GM19193 (cell line): ENCODE data around the gene KRTAP10-9.
"Not testable (repeated sequence)": the region's sequence is repeated elsewhere in the genome, so short reads cannot be mapped to it uniquely, and the experiment has no call there.

Experiments
- POLR2A ChIP-seq: IDR thresholded peaks from 4 replicates; pipeline ENCODE4 v1.6.1; 2011; ENCODE audit not compliant: insufficient read depth, insufficient read length; ENCODE audit errors: extremely low read depth

KRTAP10-9 gene

DNA sequence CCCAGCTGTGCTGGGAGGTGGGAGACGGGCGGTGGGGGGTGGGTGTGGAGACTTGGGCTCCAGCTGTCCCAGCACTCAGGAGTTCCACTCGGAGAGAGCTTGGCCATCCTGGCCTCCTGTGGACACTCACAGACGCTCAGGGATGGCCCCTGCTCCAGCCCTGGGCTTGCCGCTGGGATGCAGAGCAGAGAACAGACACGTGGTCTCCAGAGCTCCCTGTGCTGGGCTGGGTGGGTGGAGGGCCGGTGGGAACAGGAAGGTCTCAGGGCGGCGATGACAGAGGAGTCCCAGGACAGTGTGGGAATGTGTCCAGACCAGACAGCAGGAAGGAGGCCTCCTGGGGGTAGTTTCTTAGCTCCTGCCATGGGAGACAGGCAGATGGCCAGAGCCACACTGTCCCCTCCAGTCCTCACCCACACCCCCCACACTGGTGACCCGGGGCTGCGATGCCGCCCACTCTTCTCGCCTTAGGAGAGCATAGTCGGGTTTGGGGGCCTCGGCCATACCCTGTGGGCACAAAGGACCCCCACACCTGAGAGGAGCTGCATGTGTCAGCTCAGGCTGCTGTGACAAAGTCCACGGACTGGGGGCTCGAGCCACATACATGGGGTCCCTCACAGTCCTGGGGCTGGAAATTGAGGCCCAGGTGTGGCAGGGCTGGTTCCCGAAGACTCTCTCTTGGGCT, 2.0 kb downstream of the KRTAP10-9 start:
- TF ChIP-seq POLR2A: no peak

DNA sequence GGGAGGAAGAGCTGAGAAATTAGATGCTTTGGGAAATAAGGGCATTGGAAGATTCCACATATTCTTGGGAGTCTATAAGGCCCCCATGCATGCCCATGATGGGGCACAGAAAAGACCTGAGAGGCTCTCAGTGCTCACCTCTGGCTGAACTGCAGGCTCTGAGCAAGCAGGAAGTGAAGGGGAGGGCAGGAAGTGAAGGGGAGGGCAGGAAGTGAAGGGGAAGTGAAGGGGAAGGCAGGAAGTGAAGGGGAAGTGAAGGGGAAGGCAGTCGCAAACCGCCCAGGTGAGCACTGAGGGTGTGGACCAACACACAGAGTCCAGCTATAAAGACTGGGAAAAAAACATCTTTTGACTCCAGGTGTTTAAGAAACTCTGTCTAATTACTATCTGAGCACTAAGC, 3.5 kb downstream of the KRTAP10-9 start:
- TF ChIP-seq POLR2A: no peak

DNA sequence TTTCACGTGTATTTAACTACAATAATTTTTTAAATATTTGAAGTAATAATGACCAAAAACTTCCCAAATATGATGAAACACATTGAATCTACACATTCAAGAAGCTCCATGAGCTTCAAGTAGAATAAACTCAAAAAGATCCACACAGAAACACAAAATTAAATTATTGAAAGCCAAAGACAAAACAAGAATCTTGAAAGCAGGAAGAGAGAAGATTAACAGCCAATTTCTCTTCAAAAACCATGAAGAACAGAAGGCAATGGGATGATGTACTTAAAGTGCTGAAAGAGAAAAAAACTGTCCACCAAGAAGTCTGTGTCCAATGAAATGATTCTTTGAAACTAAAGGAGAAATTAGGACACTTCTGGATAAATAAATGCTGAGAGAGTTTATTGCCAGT, 5.2 kb downstream of the KRTAP10-9 start:
- TF ChIP-seq POLR2A: no peak

DNA sequence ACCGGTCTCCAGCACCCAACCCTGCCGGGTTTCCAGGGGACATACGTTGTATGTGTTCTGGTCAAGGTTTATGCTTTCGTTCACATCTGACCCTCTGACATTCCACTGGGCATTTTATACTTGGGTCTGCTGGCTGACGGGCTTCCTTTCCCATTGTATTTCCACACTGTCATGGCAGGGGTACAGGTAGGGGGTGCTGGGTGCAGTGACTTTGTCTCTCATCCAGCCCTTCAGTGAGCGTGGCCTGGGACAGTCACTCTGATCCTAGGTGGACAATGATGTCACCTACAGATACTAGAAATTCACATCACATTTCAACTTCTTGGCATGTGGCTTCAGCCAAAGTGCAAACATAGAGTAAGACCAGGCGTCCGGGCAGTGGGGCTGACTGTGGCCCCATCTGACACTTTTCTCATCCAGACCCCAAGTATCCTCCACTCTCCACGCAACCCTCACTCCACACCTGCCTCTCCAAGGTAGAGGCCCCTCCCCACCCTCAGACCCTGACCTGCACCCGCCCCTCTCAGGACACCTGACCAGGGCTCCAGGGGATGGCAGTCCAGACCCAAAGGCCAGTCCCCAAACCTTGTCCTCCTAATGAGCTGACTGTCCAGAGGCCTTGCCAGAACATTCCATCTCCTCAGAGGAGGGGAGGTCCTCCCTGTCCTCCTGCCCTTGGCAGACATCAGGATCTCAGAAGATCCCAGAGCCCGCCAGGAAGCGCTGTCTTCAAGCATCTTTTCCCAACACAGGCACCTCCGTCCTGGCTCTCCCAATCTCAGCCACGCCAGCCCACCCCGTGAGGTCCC, 9.5 kb downstream of the KRTAP10-9 start:
- no peak for TF ChIP-seq POLR2A

DNA sequence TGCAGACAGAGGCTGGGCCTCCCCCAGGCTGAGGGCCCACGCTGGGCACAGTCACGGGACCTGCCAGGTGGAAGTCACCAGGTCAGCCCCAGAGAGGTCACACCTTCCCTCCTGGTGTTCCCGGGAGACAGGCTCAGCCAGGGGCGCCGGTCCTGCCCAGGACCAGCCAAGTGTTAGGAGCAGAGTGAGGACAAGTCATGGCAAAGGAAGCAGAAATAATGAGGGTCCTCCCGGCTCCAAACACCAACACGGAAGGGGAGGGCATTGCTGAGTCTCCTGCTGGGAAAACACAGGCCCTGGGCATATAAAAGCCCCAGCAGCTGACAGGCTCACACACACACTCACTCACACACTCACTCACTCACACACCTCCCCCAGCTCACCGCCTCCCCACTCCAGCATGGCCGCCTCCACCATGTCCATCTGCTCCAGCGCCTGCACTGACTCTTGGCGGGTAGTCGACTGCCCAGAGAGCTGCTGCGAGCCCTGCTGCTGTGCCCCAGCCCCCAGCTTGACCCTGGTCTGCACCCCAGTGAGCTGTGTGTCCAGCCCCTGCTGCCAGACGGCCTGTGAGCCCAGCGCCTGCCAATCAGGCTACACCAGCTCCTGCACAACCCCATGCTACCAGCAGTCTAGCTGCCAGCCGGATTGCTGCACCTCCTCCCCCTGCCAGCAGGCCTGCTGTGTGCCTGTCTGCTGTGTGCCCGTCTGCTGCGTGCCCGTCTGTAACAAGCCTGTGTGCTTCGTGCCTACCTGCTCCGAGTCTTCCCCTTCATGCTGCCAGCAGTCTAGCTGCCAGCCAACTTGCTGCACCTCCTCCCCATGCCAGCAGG, 10.3 kb downstream of the KRTAP10-9 start, which contains the start of gene KRTAP10-10:
TSS of gene KRTAP10-10 (plus strand) at position 339 of the 833 bp plus-strand sequence. CDS start at position 401, 62 bp downstream.
- no peak for TF ChIP-seq POLR2A

DNA sequence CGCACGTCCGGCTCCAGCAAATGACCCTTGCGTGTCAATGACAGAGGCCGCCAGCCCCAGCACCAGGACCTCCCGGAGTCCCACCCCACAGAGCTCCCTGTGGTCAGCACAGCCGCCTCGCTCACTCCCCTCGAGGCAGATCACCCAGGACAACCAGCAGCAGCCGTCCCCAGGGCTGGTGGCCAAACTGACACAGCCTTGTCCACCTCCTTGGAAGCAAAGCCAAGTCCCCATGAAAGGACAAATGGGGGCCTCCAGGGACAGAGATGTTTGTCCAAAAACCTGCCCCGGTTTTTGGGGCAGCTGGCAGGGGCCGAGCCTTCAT, 12.4 kb downstream of the KRTAP10-9 start:
- TF ChIP-seq POLR2A: no peak

DNA sequence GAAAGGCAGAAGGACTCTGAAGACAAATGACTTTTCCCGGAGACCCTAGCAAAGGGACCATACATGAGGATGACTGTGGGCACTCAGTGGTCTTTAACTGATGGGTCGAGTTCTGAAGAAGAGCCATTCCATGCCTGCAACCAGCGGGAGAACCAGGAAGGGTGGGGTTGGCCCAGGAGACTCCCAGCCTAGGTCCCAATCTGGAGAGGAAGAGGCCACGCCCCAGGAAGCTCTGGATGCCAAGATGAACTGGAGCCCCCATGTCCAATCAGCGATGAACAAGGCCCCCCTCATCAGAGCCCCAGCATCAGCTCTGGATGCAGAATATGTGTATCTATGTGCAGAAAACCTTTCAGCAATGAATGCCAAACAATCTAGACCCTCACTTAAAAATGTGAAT, 13.9 kb downstream of the KRTAP10-9 start:
- no peak for TF ChIP-seq POLR2A

DNA sequence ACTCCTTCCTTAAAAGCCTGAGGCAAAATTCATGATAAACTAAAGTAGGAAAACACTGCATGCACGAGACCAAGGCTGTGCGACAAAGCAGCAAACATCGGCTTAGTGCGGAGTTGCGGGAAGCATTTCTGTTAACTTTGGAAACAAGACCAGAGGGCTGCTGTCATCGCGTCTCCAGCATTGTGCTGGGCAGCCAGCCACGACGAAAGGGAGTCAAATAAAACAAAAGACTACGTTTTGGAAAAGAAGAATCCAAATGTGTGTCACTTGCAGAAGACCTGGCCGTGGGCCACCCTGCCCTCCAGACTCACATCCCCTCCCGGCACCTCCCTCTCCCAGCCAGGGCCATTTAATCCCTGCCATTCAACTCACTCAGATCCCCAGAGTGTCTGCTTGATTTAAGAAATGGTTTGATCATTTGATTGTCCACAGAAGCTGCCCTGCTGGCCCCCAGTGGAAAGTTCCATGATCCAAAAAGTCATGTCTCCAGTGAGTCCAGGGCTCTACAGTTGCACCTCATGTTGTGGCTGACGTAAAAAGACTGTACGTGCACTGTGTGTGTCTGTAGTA, 16.9 kb downstream of the KRTAP10-9 start:
- TF ChIP-seq POLR2A: no peak

DNA sequence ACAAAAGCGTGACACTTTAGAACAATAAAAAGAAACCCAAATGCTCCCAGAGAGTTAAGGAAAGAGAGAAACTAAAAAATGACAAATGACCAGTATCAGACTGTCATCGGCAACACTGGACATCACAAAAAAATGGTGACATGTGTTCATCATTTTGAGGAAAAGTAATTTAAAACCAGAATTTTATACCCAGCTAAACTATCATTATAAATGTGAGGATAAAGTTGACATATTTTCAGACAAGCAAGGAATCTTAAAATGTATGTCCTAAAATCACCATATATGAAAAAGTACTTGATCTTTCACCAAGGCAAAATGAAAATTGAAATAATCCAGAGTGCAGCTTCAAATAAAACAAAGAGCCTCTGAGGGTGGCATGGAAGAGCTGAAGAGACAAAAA, 18.0 kb downstream of the KRTAP10-9 start:
- TF ChIP-seq POLR2A: no peak

DNA sequence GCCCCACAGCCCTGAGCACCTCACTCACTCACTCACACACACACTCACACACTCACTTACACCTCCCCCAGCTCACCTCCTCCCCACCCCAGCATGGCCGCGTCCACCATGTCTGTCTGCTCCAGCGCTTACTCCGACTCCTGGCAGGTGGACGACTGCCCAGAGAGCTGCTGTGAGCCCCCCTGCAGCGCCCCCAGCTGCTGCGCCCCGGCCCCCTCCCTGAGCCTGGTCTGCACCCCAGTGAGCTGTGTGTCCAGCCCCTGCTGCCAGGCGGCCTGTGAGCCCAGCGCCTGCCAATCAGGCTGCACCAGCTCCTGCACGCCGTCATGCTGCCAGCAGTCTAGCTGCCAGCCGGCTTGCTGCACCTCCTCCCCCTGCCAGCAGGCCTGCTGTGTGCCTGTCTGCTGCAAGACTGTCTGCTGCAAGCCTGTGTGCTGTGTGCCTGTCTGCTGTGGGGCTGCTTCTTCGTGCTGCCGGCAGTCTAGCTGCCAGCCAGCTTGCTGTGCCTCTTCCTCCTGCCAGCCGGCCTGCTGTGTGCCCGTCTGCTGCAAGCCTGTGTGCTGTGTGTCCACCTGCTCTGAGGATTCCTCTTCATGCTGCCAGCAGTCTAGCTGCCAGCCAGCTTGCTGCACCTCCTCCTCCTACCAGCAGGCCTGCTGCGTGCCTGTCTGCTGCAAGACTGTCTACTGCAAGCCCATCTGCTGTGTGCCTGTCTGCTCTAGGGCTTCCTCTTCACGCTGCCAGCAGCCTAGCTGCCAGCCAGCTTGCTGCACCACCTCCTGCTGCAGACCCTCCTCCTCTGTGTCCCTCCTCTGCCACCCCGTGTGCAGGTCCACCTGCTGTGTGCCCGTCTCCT, 19.7 kb downstream of the KRTAP10-9 start, which contains the start of gene KRTAP10-11:
TSS of gene KRTAP10-11 (plus strand) at position 49 of the 856 bp plus-strand sequence. CDS start at position 94, 45 bp downstream.
- not testable (repeated sequence) for TF ChIP-seq POLR2A

DNA sequence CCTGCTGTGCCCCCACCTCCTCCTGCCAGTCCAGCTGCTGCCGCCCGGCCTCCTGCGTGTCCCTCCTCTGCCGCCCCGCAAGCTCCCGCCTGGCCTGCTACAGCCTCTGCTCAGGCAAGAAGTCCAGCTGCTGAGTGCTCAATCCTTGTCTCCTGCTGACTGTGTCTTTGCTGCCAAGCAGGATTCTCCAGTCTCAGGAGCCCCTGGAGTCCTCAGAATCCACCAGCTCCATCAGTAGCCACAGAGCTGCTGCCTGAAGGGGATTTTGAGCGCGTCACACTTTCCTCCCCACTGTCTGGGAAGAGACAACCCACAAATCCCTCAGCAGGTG, 20.3 kb downstream of the KRTAP10-9 start:
- no peak for TF ChIP-seq POLR2A

DNA sequence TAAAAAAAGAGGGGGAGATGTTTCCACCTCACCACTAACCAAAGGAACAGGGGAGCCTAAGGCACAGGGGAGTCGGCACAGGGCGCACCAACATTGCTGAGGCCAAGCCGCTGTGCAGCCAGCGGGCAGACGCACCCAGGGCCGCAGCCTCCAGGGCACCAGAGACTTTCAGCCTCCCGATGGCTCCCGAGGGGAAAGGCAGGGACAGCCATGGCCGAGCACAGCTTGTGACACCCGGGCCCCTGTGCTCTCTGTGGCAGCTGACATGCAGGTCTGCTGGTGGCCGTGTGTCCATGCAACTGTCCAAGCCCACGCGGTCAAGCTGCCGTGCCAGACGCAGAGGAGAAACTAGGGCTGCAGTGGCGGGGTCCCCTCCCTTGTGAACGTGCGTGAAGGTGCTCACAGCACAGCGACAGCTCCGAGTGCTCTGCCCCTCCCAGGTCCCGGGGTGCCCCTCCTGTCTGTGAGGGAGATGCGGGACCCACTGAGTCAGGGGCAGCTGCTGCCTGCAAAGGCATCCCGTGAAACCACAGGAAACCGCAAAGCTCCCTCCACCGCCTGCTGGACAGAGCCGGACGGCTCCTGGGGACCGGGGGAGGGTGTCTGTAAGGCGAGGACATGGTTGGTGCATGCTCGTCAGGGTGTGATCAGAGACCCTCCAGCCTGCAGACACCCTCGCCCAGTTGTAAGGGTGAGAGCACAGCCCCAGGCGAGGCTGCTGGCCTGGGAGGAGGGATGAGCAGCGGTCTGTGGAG, 21.8 kb downstream of the KRTAP10-9 start:
- no peak for TF ChIP-seq POLR2A

DNA sequence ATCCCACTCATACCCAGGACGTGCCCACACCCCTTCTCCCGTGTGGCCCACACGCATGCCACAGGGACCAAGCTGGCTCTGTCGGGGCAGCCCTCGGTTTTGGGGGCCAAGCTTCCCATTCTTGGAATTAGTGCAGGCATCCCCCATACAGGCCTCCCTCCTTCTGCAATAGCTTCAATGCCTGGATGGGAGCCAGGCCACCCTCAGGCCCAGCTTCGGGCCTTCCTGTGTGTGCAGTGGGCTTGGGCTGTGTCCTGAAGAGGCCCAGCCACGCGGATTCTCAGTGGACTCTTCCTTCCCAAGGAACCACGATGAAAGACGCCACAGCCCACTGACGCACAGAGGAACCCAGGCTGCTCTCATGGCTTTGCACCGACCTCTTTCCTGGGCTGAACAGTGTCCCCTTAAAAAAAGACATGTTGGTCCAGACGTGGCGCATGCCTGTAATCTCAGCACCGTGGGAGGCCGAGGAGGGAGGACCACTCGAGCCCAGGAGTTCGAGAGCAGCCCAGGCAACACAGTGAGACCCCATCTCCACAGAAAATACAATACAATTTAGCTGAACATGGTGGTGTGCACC, 22.7 kb downstream of the KRTAP10-9 start:
- TF ChIP-seq POLR2A: no peak
